Measurements from ENCODE around the gene UTP14A.

- TF ChIP-seq CTCF (IDR thresholded peaks at IDR 0.05 in 8 of 11, conservative IDR thresholded peaks at IDR 0.05 in 3 of 11) (no peak), POLR2A (IDR thresholded peaks at IDR 0.05) (no peak)
Observed at GRCh38 chrX:129934952-129935351, 29.0 kb downstream of the UTP14A start.
